GM23338 (cell line): ENCODE measurements around the gene JMJD1C. TPM values are rescaled to one million over a fixed set of nuclear protein-coding genes. Genes with fewer than 3 reads are reported as not detected.

ENCODE experiments used
- ATAC-seq: fragments of 200-7000 bp; cut with Tn5 transposase; 3 replicates; pipeline ENCODE4 v1.9.1; 2020
- DNase-seq: peaks from one replicate; pipeline ENCODE4 v3.0.0-alpha.2; 2015; ENCODE audit warnings: low spot score
- H2AFZ ChIP-seq: fragments of 200-600 bp; sonication (generic); 2 replicates; pipeline ENCODE4 v1.8.0; 2016; ENCODE audit warnings: antibody characterized with exemption, mild to moderate bottlenecking, moderate library complexity
- H3F3A ChIP-seq: fragments of 200-600 bp; sonication (generic); replicated peaks from 2 replicates; pipeline ENCODE4 v1.8.0; 2017; ENCODE audit warnings: antibody characterized with exemption, mixed run types, low read depth
- H3K27ac ChIP-seq: fragments of 200-600 bp; sonication (generic); 2 replicates; pipeline ENCODE4 v1.6.1; 2016; ENCODE audit warnings: low read depth
- H3K27me3 ChIP-seq: fragments of 200-600 bp; sonication (generic); 2 replicates; pipeline ENCODE4 v1.8.0; 2016; ENCODE audit warnings: mild to moderate bottlenecking, mixed run types, moderate library complexity; ENCODE audit not compliant: insufficient read depth
- H3K36me3 ChIP-seq: fragments of 200-600 bp; sonication (generic); 2 replicates; pipeline ENCODE4 v1.8.0; 2016; ENCODE audit warnings: mild to moderate bottlenecking; ENCODE audit not compliant: insufficient read depth
- H3K4me1 ChIP-seq: fragments of 200-600 bp; sonication (generic); 2 replicates; pipeline ENCODE4 v1.8.0; 2016; ENCODE audit warnings: mild to moderate bottlenecking, moderate library complexity; ENCODE audit not compliant: insufficient read depth
- H3K4me2 ChIP-seq: fragments of 200-600 bp; sonication (generic); 2 replicates; pipeline ENCODE4 v1.7.1; 2017; ENCODE audit warnings: mixed run types
- H3K4me3 ChIP-seq: fragments of 200-600 bp; sonication (generic); 2 replicates; pipeline ENCODE4 v1.6.1; 2016; ENCODE audit warnings: mixed run types
- H3K79me2 ChIP-seq: fragments of 200-600 bp; sonication (generic); replicated peaks from 2 replicates; pipeline ENCODE4 v1.8.0; 2017; ENCODE audit warnings: mild to moderate bottlenecking; ENCODE audit not compliant: insufficient read depth
- H3K9me2 ChIP-seq: fragments of 200-600 bp; sonication (generic); 2 replicates; pipeline ENCODE4 v1.8.0; 2017; ENCODE audit not compliant: insufficient read depth
- H4K20me1 ChIP-seq: fragments of 200-600 bp; sonication (generic); replicated peaks from 2 replicates; pipeline ENCODE4 v1.8.0; 2017; ENCODE audit warnings: mild to moderate bottlenecking; ENCODE audit not compliant: insufficient read depth
- H3K27ac Mint-ChIP-seq: 2 replicates; pipeline ENCODE4 v1.8.0; 2020; ENCODE audit warnings: inconsistent platforms, mild to moderate bottlenecking, moderate library complexity, mixed read lengths
- H3K27me3 Mint-ChIP-seq: 3 replicates; pipeline ENCODE4 v1.8.0; 2022; ENCODE audit warnings: low read depth, mild to moderate bottlenecking, moderate library complexity, mixed read lengths, inconsistent platforms; ENCODE audit not compliant: insufficient read depth, poor library complexity
- H3K36me3 Mint-ChIP-seq: 3 replicates; pipeline ENCODE4 v1.8.0; 2021; ENCODE audit warnings: low read depth, mild to moderate bottlenecking, inconsistent platforms, moderate library complexity, mixed read lengths
- H3K4me1 Mint-ChIP-seq: 3 replicates; pipeline ENCODE4 v1.8.0; 2020; ENCODE audit warnings: mild to moderate bottlenecking, inconsistent platforms, mixed read lengths
- H3K4me3 Mint-ChIP-seq: 3 replicates; pipeline ENCODE4 v1.8.0; 2021; ENCODE audit warnings: moderate library complexity, mild to moderate bottlenecking, inconsistent platforms, mixed read lengths
- H3K9me3 Mint-ChIP-seq: 3 replicates; pipeline ENCODE4 v1.8.0; 2020; ENCODE audit warnings: moderate library complexity, mild to moderate bottlenecking, inconsistent platforms, mixed read lengths
- CTCF ChIP-seq, 2 experiments: fragments of 200-600 bp in 1 of 2; sonication (generic) in 1 of 2; conservative IDR thresholded peaks; 2 replicates each; pipeline versions ENCODE4 v1.5.1 to v1.6.1; 2016 to 2017; ENCODE audit warnings: antibody characterized with exemption in 2 of 2, low read depth in 2 of 2, mild to moderate bottlenecking in 2 of 2, moderate library complexity in 1 of 2
- ETS1 ChIP-seq: IDR thresholded peaks from 2 replicates; pipeline ENCODE4 v1.6.1; 2016; ENCODE audit warnings: antibody characterized with exemption
- EZH2 ChIP-seq: fragments of 200-600 bp; sonication (generic); IDR thresholded peaks from one replicate; pipeline ENCODE4 v1.8.0; 2017; ENCODE audit warnings: antibody characterized with exemption, mild to moderate bottlenecking, low read depth; ENCODE audit not compliant: unreplicated experiment
- EZH2phosphoT487 ChIP-seq: fragments of 200-600 bp; sonication (generic); IDR thresholded peaks from one replicate; pipeline ENCODE4 v1.8.1; 2018; ENCODE audit warnings: antibody characterized with exemption; ENCODE audit not compliant: unreplicated experiment
- JUNB ChIP-seq: IDR thresholded peaks from one replicate; pipeline ENCODE4 v1.6.1; 2016; ENCODE audit warnings: antibody characterized with exemption; ENCODE audit not compliant: unreplicated experiment
- NANOG ChIP-seq: IDR thresholded peaks from 2 replicates; pipeline ENCODE4 v1.6.1; 2016; ENCODE audit warnings: antibody characterized with exemption, borderline replicate concordance
- POLR2AphosphoS5 ChIP-seq: IDR thresholded peaks from 2 replicates; pipeline ENCODE4 v1.6.1; 2016; ENCODE audit warnings: antibody characterized with exemption, low read depth
- REST ChIP-seq: IDR thresholded peaks from one replicate; pipeline ENCODE4 v1.6.1; 2018; ENCODE audit warnings: antibody characterized with exemption; ENCODE audit not compliant: unreplicated experiment
- STAT1 ChIP-seq: IDR thresholded peaks from one replicate; pipeline ENCODE4 v1.6.1; 2016; ENCODE audit warnings: antibody characterized with exemption; ENCODE audit not compliant: unreplicated experiment
- ZNF114 ChIP-seq: fragments of 250-450 bp; sonication (Bioruptor Pico); IDR thresholded peaks from 2 replicates; pipeline ENCODE4 v1.5.0; 2020; ENCODE audit warnings: mild to moderate bottlenecking, moderate library complexity
- ZNF331 ChIP-seq: fragments of 250-450 bp; sonication (Bioruptor Pico); IDR thresholded peaks from 2 replicates; pipeline ENCODE4 v1.5.0; 2020; ENCODE audit warnings: low read depth, mild to moderate bottlenecking, moderate library complexity
- polyA plus RNA-seq: library from polyadenylated mRNA; unstranded; fragments of >200 nt; fragmentation: Nextera tagmentation; extraction: Ambion mirVana; gene quantifications from 2 replicates; pipeline ENCODE4 v1.2.1, GENCODE V29; 2016
- total RNA-seq: library from RNA; depleted of rRNA; stranded (reverse); fragments of >200 nt; shearing (Covaris generic); gene quantifications from 2 replicates; pipeline ENCODE4 v1.2.3, GENCODE V29; 2014

Gene JMJD1C
- total and polyA plus RNA-seq, 2 experiments from 2014 or later: 333 to 435 TPM

GRCh38 chr10:63385254-63385653 is 80.5 kb downstream of the JMJD1C start:
- H3K4me1 ChIP-seq: peaks cover 11% of the 10 kb centered on the region; the same call in 1 of the 2 replicates
- DNase-seq: no peak
- no peaks in the 10 kb centered on the region for H3F3A ChIP-seq
- Mint-ChIP-seq H3K4me3 (no peak overlapping the region), H3K27me3 (no peaks in the 10 kb centered on the region), H3K36me3 (no peaks in the 10 kb centered on the region), H3K9me3 (no peaks in the 10 kb centered on the region), H3K4me1 (peaks cover 11% of the 10 kb centered on the region), H3K27ac (no peak overlapping the region)
- H3K79me2 ChIP-seq: peaks cover 97% of the 10 kb centered on the region
- TF ChIP-seq ETS1: no peak
- no peak for TF ChIP-seq ZNF114 (CRISPR knock-in tag)
- TF ChIP-seq POLR2AphosphoS5: no peak
- TF ChIP-seq ZNF331 (CRISPR knock-in tag): no peak
- no peak for TF ChIP-seq EZH2
- TF ChIP-seq STAT1: no peak
- TF ChIP-seq EZH2phosphoT487: no peak
- TF ChIP-seq JUNB: no peak
- TF ChIP-seq CTCF (conservative IDR thresholded peaks at IDR 0.05; ENCODE audit: low read depth in 2 of 2): no peak
- no peaks in the 10 kb centered on the region for H3K9me2 ChIP-seq
- 0 out of 2 replicates have a peak, but pooled peaks cover 6% of the 10 kb centered on the region for H4K20me1 ChIP-seq
- no peak for ATAC-seq
- H3K4me3 ChIP-seq: no peak overlapping the region
- no peak overlapping the region for H3K27ac ChIP-seq
- H3K36me3 ChIP-seq: no peaks in the 10 kb centered on the region
- H3K4me2 ChIP-seq: no peak overlapping the region
- no peaks in the 10 kb centered on the region for H3K27me3 ChIP-seq
- H2AFZ ChIP-seq: no peak overlapping the region

GRCh38 chr10:63384675-63385074 is 81.1 kb downstream of the JMJD1C start:
- Histone ChIP-seq H4K20me1 (peaks cover 6% of the 10 kb centered on the region; the same call in 1 of the 2 replicates), H3F3A (no peaks in the 10 kb centered on the region), H3K27ac (no peak overlapping the region), H3K27me3 (no peaks in the 10 kb centered on the region), H3K4me1 (peaks cover 11% of the 10 kb centered on the region; the same call in 1 of the 2 replicates), H3K9me2 (no peaks in the 10 kb centered on the region), H3K79me2 (peaks cover 93% of the 10 kb centered on the region), H3K4me2 (no peak overlapping the region), H2AFZ (no peak overlapping the region), H3K36me3 (no peaks in the 10 kb centered on the region), H3K4me3 (no peak overlapping the region)
- ATAC-seq (no peak), DNase-seq (no peak)
- peaks cover 11% of the 10 kb centered on the region for H3K4me1 Mint-ChIP-seq
- no peaks in the 10 kb centered on the region for H3K9me3 Mint-ChIP-seq
- no peak for TF ChIP-seq EZH2
- TF ChIP-seq ETS1: no peak
- TF ChIP-seq REST: no peak
- TF ChIP-seq ZNF114 (CRISPR knock-in tag): no peak
- TF ChIP-seq NANOG: no peak
- H3K27me3 Mint-ChIP-seq: no peaks in the 10 kb centered on the region
- no peaks in the 10 kb centered on the region for H3K36me3 Mint-ChIP-seq
- no peak overlapping the region for H3K27ac Mint-ChIP-seq
- no peak overlapping the region for H3K4me3 Mint-ChIP-seq
